ENCODE measurements around the gene MAEA. TPM values are rescaled to one million over a fixed set of nuclear protein-coding genes. Genes with fewer than 3 reads are reported as not detected.
"Not testable (repeated sequence)": the region's sequence is repeated elsewhere in the genome, so short reads cannot be mapped to it uniquely, and the experiment has no call there.

The MAEA gene
- total and polyA plus RNA-seq, 8 donors: 28.6 to 74.7 (median 32.7) TPM

GRCh38 chr4:1334579-1334895, 44.8 kb downstream of the MAEA start:
- no peaks in the 10 kb centered on the region for H3K9me3 ChIP-seq
- no peak for TF ChIP-seq CTCF (IDR thresholded peaks at IDR 0.05)
- no peaks in the 10 kb centered on the region for H3K4me1 ChIP-seq
- DNase-seq: peak in 1 of 6 donors; percentile 35
- H3K36me3 ChIP-seq: peaks cover 0 to 42% (median 0%) of the 10 kb centered on the region in 3 donors
- no peak for ATAC-seq
- H3K27me3 ChIP-seq: no peaks in the 10 kb centered on the region
- no peak overlapping the region for H3K27ac ChIP-seq
- no peak overlapping the region for H3K4me3 ChIP-seq
- no peak for FAIRE-seq
- intact Hi-C loops (cut with DNase I): loop anchor here in 1 of 3 donors (10.0 kb wide), 1 partner anchor 80 kb away; no protein-coding TSS in a partner anchor
- 94 to 97% methylated on average over 6 of the region's 6 CpGs for WGBS, 2 donors

GRCh38 chr4:1335193-1335883, 45.6 kb downstream of the MAEA start:
- not testable (repeated sequence) for H3K27ac ChIP-seq, H3K4me3 ChIP-seq, ATAC-seq, H3K4me1 ChIP-seq, H3K9me3 ChIP-seq, FAIRE-seq, H3K27me3 ChIP-seq
- intact Hi-C loops (cut with DNase I): loop anchor here in 1 of 3 donors (10.0 kb wide), 1 partner anchor 81 kb away; no protein-coding TSS in a partner anchor
- H3K36me3 ChIP-seq: peaks cover 0 to 50% (median 0%) of the 10 kb centered on the region in 3 donors
- 92 to 93% methylated on average over 4 of the region's 4 CpGs for WGBS, 2 donors
- DNase-seq: peak in 1 of 6 donors; percentile 2

- Histone ChIP-seq H3K27ac (no peak overlapping the region), H3K27me3 (no peaks in the 10 kb centered on the region), H3K4me3 (no peak overlapping the region), H3K9me3 (no peaks in the 10 kb centered on the region), H3K4me1 (no peaks in the 10 kb centered on the region), H3K36me3 (peaks cover 0 to 56% (median 0%) of the 10 kb centered on the region in 3 donors)
- intact Hi-C loops (cut with DNase I): loop anchor here in 1 of 3 donors (10.0 kb wide), 1 partner anchor 81 kb away; no protein-coding TSS in a partner anchor
- ATAC-seq (no peak), FAIRE-seq (no peak), DNase-seq (no peak)
- WGBS, 2 donors: 92 to 96% methylated on average over 7 of the region's 7 CpGs
- no peak for TF ChIP-seq CTCF (IDR thresholded peaks at IDR 0.05)
Observed at GRCh38 chr4:1336088-1336491, 46.4 kb downstream of the MAEA start.

- Histone ChIP-seq H3K36me3 (peaks cover 0 to 65% (median 0%) of the 10 kb centered on the region in 3 donors), H3K9me3 (no peaks in the 10 kb centered on the region), H3K27me3 (no peaks in the 10 kb centered on the region), H3K27ac (no peak overlapping the region), H3K4me3 (no peak overlapping the region), H3K4me1 (no peaks in the 10 kb centered on the region)
- no peak for FAIRE-seq
- no peak for TF ChIP-seq CTCF (IDR thresholded peaks at IDR 0.05)
- intact Hi-C loops (cut with DNase I): loop anchor here in 1 of 3 donors (10.0 kb wide), 1 partner anchor 83 kb away; no protein-coding TSS in a partner anchor
- ATAC-seq: peak in 2 of 4 donors; percentile 40 to 43
- DNase-seq: peak in 1 of 6 donors; percentile 53
- 88 to 93% methylated on average over 11 of the region's 11 CpGs for WGBS, 2 donors
Observed at GRCh38 chr4:1337376-1337831, 47.7 kb downstream of the MAEA start.

- no peak overlapping the region for H3K4me3 ChIP-seq
- intact Hi-C loops (cut with DNase I): loop anchor here in 1 of 3 donors (10.0 kb wide), 1 partner anchor 83 kb away; no protein-coding TSS in a partner anchor
- TF ChIP-seq CTCF (IDR thresholded peaks at IDR 0.05): no peak
- no peak overlapping the region for H3K27ac ChIP-seq
- 97 to 98% methylated on average over 41 of the region's 41 CpGs for WGBS, 2 donors
- ATAC-seq: peak in 1 of 4 donors; percentile 5
- H3K36me3 ChIP-seq: peaks cover 0 to 59% (median 0%) of the 10 kb centered on the region in 3 donors
- DNase-seq: peak in 2 of 6 donors; percentile 27 to 67
- H3K9me3 ChIP-seq: no peaks in the 10 kb centered on the region
- H3K4me1 ChIP-seq: no peaks in the 10 kb centered on the region
- FAIRE-seq: no peak
- no peaks in the 10 kb centered on the region for H3K27me3 ChIP-seq
Observed at GRCh38 chr4:1337951-1338751, 48.5 kb downstream of the MAEA start.

Data from pancreas (tissue), 10 donors.